NB4 (cell line): ENCODE results near the gene LACTB.

Source experiments
- CTCF ChIP-seq: IDR thresholded peaks from one replicate; pipeline ENCODE4 v1.5.1; 2012; ENCODE audit warnings: low read depth, low read length
- POLR2A ChIP-seq: IDR thresholded peaks from 2 replicates; pipeline ENCODE4 v1.6.1; 2011; ENCODE audit warnings: mild to moderate bottlenecking; ENCODE audit not compliant: insufficient read length; ENCODE audit errors: extremely low read depth
- TF ChIP-seq, protein P1 (sequence below): IDR thresholded peaks from 2 replicates; pipeline ENCODE4 v1.6.1; 2011; ENCODE audit warnings: low read depth, low read length

- TF ChIP-seq CTCF (no peak), POLR2A (no peak)
- TF ChIP-seq, protein P1, sequence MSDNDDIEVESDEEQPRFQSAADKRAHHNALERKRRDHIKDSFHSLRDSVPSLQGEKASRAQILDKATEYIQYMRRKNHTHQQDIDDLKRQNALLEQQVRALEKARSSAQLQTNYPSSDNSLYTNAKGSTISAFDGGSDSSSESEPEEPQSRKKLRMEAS: no peak
Measured at GRCh38 chr15:63103416-63103815, 18.2 kb upstream of the LACTB start.
